Bronchial epithelial cell (primary cell): ENCODE measurements around the gene C14orf132. TPM values are rescaled to one million over a fixed set of nuclear protein-coding genes. Genes with fewer than 3 reads are reported as not detected.

Source experiments
- DNase-seq: peaks from one replicate; pipeline ENCODE4 v3.0.0-alpha.2; 2010; ENCODE audit warnings: low read depth
- FAIRE-seq: peaks from 2 replicates; lab custom pipeline; 2011; peaks lifted over from hg19 to GRCh38; lab: Jason Lieb, UNC
- H3K27me3 ChIP-seq: 2 replicates; pipeline ENCODE4 v1.5.1; 2011; ENCODE audit warnings: low read length; ENCODE audit not compliant: control insufficient read depth, insufficient read depth
- H3K36me3 ChIP-seq: 2 replicates; pipeline ENCODE4 v1.5.1; 2011; ENCODE audit warnings: low read length; ENCODE audit not compliant: control insufficient read depth, insufficient read depth
- H3K4me3 ChIP-seq: 2 replicates; pipeline ENCODE4 v1.5.1; 2011; ENCODE audit warnings: mild to moderate bottlenecking, low read depth, low read length, control low read depth
- CTCF ChIP-seq: IDR thresholded peaks from 2 replicates; pipeline ENCODE4 v1.5.1; 2011; ENCODE audit warnings: mild to moderate bottlenecking, moderate library complexity, low read length, control low read depth, inconsistent platforms; ENCODE audit not compliant: insufficient read depth, severe bottlenecking
- total RNA-seq: library from RNA; depleted of rRNA; stranded (reverse); fragments of >200 nt; gene quantifications from 2 replicates; pipeline ENCODE4 v1.2.1, GENCODE V29; 2014

Gene C14orf132
- total RNA-seq, 1 donor from 2014 or later, result 1.1 TPM

- no peak overlapping the region for H3K4me3 ChIP-seq
- DNase-seq (no peak), FAIRE-seq (no peak)
- H3K27me3 ChIP-seq, result no peaks in the 10 kb centered on the region
- H3K36me3 ChIP-seq, result no peaks in the 10 kb centered on the region
- no peak for TF ChIP-seq CTCF
These were observed 79.2 kb downstream of the C14orf132 start for GRCh38 chr14:96118391-96118790.

GRCh38 chr14:96119947-96120346 is 80.8 kb downstream of the C14orf132 start:
- Histone ChIP-seq H3K36me3 (no peaks in the 10 kb centered on the region), H3K27me3 (no peaks in the 10 kb centered on the region), H3K4me3 (no peak overlapping the region)
- no peak for DNase-seq
- TF ChIP-seq CTCF, result no peak
- no peak for FAIRE-seq

- Histone ChIP-seq H3K4me3 (no peak overlapping the region), H3K27me3 (no peaks in the 10 kb centered on the region), H3K36me3 (no peaks in the 10 kb centered on the region)
- TF ChIP-seq CTCF, result no peak
- FAIRE-seq (no peak), DNase-seq (no peak)
These were observed 81.2 kb downstream of the C14orf132 start for GRCh38 chr14:96120392-96120791.

- TF ChIP-seq CTCF, result no peak
- Histone ChIP-seq H3K36me3 (no peaks in the 10 kb centered on the region), H3K4me3 (no peak overlapping the region), H3K27me3 (no peaks in the 10 kb centered on the region)
- FAIRE-seq (no peak), DNase-seq (no peak)
These were observed 81.8 kb downstream of the C14orf132 start for GRCh38 chr14:96120941-96121340.

- no peak overlapping the region for H3K4me3 ChIP-seq
- no peaks in the 10 kb centered on the region for H3K27me3 ChIP-seq
- FAIRE-seq, result no peak
- no peak for TF ChIP-seq CTCF
- no peaks in the 10 kb centered on the region for H3K36me3 ChIP-seq
- DNase-seq, result peak; percentile 58
These were observed 82.7 kb downstream of the C14orf132 start for GRCh38 chr14:96121660-96122395.

- FAIRE-seq (no peak), DNase-seq (no peak)
- H3K36me3 ChIP-seq, result no peaks in the 10 kb centered on the region
- no peaks in the 10 kb centered on the region for H3K27me3 ChIP-seq
- no peak for TF ChIP-seq CTCF
- no peak overlapping the region for H3K4me3 ChIP-seq
These were observed 83.3 kb downstream of the C14orf132 start for GRCh38 chr14:96122496-96122895.
